Measurements from ENCODE around the gene DHX8.
A peak's percentile ranks its signal among the peaks of the same experiment; 100 is the strongest.
"Not testable (repeated sequence)": the region's sequence is repeated elsewhere in the genome, so short reads cannot be mapped to it uniquely, and the experiment has no call there.

DHX8 gene

GRCh38 chr17:43457362-43457692 lies 26.4 kb upstream of the DHX8 start:
- no peak overlapping the region for H3K4me3 ChIP-seq (ENCODE audit: low read depth, low read length)
- DNase-seq (ENCODE audit: low read depth) = no peak

- DNase-seq (ENCODE audit: low read depth); H3K4me3 ChIP-seq (ENCODE audit: low read depth, low read length): not testable (repeated sequence)
These were observed 23.9 kb upstream of the DHX8 start for GRCh38 chr17:43459878-43460277.

GRCh38 chr17:43461185-43461584 lies 22.6 kb upstream of the DHX8 start:
- no peak overlapping the region for H3K4me3 ChIP-seq (ENCODE audit: low read depth, low read length)
- DNase-seq (ENCODE audit: low read depth) = no peak

GRCh38 chr17:43462569-43462968 lies 21.2 kb upstream of the DHX8 start:
- DNase-seq (ENCODE audit: low read depth); H3K4me3 ChIP-seq (ENCODE audit: low read depth, low read length): not testable (repeated sequence)

- H3K4me3 ChIP-seq (ENCODE audit: low read depth, low read length) = no peak overlapping the region
These were observed 20.5 kb upstream of the DHX8 start for GRCh38 chr17:43463241-43463640.

GRCh38 chr17:43464046-43464445 lies 19.7 kb upstream of the DHX8 start:
- no peak overlapping the region for H3K4me3 ChIP-seq (ENCODE audit: low read depth, low read length)
- no peak for DNase-seq (ENCODE audit: low read depth)

More at GRCh38 chr17:43463241-43463640, 20.5 kb upstream of the DHX8 start:
- DNase-seq (ENCODE audit: low read depth) = no peak

- DNase-seq (ENCODE audit: low read depth) = no peak
- no peak overlapping the region for H3K4me3 ChIP-seq (ENCODE audit: low read depth, low read length)
These were observed 18.7 kb upstream of the DHX8 start for GRCh38 chr17:43465049-43465448.

- no peak overlapping the region for H3K4me3 ChIP-seq (ENCODE audit: low read depth, low read length)
- DNase-seq (ENCODE audit: low read depth) = peak; percentile 85
These were observed 15.7 kb upstream of the DHX8 start for GRCh38 chr17:43467981-43468581.

GRCh38 chr17:43468691-43469139 lies 15.1 kb upstream of the DHX8 start:
- DNase-seq (ENCODE audit: low read depth) = peak; percentile 49
- H3K4me3 ChIP-seq (ENCODE audit: low read depth, low read length) = no peak overlapping the region

GRCh38 chr17:43469145-43469544 lies 14.6 kb upstream of the DHX8 start:
- DNase-seq (ENCODE audit: low read depth) = peak; percentile 94
- no peak overlapping the region for H3K4me3 ChIP-seq (ENCODE audit: low read depth, low read length)

GRCh38 chr17:43471585-43472160 lies 12.1 kb upstream of the DHX8 start:
- no peak for DNase-seq (ENCODE audit: low read depth)
- no peak overlapping the region for H3K4me3 ChIP-seq (ENCODE audit: low read depth, low read length)

GRCh38 chr17:43475494-43476089 lies 8.2 kb upstream of the DHX8 start:
- DNase-seq (ENCODE audit: low read depth) = no peak
- no peak overlapping the region for H3K4me3 ChIP-seq (ENCODE audit: low read depth, low read length)

- not testable (repeated sequence) for DNase-seq (ENCODE audit: low read depth); H3K4me3 ChIP-seq (ENCODE audit: low read depth, low read length)
These were observed 7.5 kb upstream of the DHX8 start for GRCh38 chr17:43476306-43476705.

- no peak for DNase-seq (ENCODE audit: low read depth)
- no peak overlapping the region for H3K4me3 ChIP-seq (ENCODE audit: low read depth, low read length)
These were observed 5.7 kb upstream of the DHX8 start for GRCh38 chr17:43477832-43478634.

GRCh38 chr17:43479948-43480347 lies 3.8 kb upstream of the DHX8 start:
- no peak for DNase-seq (ENCODE audit: low read depth)
- H3K4me3 ChIP-seq (ENCODE audit: low read depth, low read length) = no peak overlapping the region

GRCh38 chr17:43482103-43483012 lies 1.4 kb upstream of the DHX8 start:
- DNase-seq (ENCODE audit: low read depth) = no peak

GRCh38 chr17:43490621-43491020 lies 6.8 kb downstream of the DHX8 start:
- no peak overlapping the region for H3K4me3 ChIP-seq (ENCODE audit: low read depth, low read length)
- DNase-seq (ENCODE audit: low read depth) = no peak

More at GRCh38 chr17:43482103-43483012, 1.4 kb upstream of the DHX8 start:
- no peak overlapping the region for H3K4me3 ChIP-seq (ENCODE audit: low read depth, low read length)

GRCh38 chr17:43509440-43509839 lies 25.7 kb downstream of the DHX8 start:
- not testable (repeated sequence) for H3K4me3 ChIP-seq (ENCODE audit: low read depth, low read length); DNase-seq (ENCODE audit: low read depth)

GRCh38 chr17:43511199-43511598 lies 27.4 kb downstream of the DHX8 start:
- not testable (repeated sequence) for H3K4me3 ChIP-seq (ENCODE audit: low read depth, low read length); DNase-seq (ENCODE audit: low read depth)
